Smooth muscle cell (in vitro differentiated cells): ENCODE data around the gene CYP2C8. TPM values are rescaled to one million over a fixed set of nuclear protein-coding genes. Genes with fewer than 3 reads are reported as not detected.

Source experiments
- polyA plus RNA-seq: library from polyadenylated mRNA; unstranded; fragments of >200 nt; fragmentation: Nextera tagmentation; extraction: Ambion mirVana; gene quantifications from 2 replicates; pipeline ENCODE4 v1.2.1, GENCODE V29; 2016
- small RNA-seq: library from RNA; depleted of rRNA; stranded (forward); fragments of <200 nt; gene quantifications from one replicate; pipeline ENCODE3, GENCODE V24; 2014
- total RNA-seq: library from RNA; depleted of rRNA; stranded (reverse); fragments of >200 nt; gene quantifications from 2 replicates; pipeline ENCODE4 v1.2.3, GENCODE V29; 2014

The CYP2C8 gene
- total and polyA plus RNA-seq, 2 experiments from 2014 or later = 1.8 TPM; not detected in 1

Small RNA genes lying within 50 kb of the gene (small RNA-seq; reads per million reads assigned to genes)
- not detected for gene CYP2C60P

Other genes with a start within 250 kb of the CYP2C8 start
- gene CYP2C9, start 130.8 kb downstream of the CYP2C8 start, total RNA-seq = 0.63 and 1.3 TPM in 2 replicates
- gene CYP2C9, start 130.8 kb downstream of the CYP2C8 start, polyA plus RNA-seq = 0.10 TPM in 1 of 2 replicates, not detected in the other
- gene ACSM6, start 124.7 kb upstream of the CYP2C8 start, total RNA-seq = not detected in 2 replicates
- 0.28 TPM in 1 of 2 replicates, not detected in the other for gene ACSM6, start 124.7 kb upstream of the CYP2C8 start, polyA plus RNA-seq
- gene PDLIM1, start 221.5 kb upstream of the CYP2C8 start, total RNA-seq = 72.4 and 102 TPM in 2 replicates
- gene PDLIM1, start 221.5 kb upstream of the CYP2C8 start, polyA plus RNA-seq = 187 and 318 TPM in 2 replicates